GM12891 (cell line): ENCODE data around the gene PLLP.

Experiments
- POLR2A ChIP-seq: IDR thresholded peaks from 2 replicates; pipeline ENCODE4 v1.6.1; 2011; ENCODE audit warnings: low read depth, low read length, control low read depth
- POLR2AphosphoS5 ChIP-seq: IDR thresholded peaks from 2 replicates; pipeline ENCODE4 v1.6.1; 2011; ENCODE audit warnings: low read depth, low read length, control low read depth

DNA sequence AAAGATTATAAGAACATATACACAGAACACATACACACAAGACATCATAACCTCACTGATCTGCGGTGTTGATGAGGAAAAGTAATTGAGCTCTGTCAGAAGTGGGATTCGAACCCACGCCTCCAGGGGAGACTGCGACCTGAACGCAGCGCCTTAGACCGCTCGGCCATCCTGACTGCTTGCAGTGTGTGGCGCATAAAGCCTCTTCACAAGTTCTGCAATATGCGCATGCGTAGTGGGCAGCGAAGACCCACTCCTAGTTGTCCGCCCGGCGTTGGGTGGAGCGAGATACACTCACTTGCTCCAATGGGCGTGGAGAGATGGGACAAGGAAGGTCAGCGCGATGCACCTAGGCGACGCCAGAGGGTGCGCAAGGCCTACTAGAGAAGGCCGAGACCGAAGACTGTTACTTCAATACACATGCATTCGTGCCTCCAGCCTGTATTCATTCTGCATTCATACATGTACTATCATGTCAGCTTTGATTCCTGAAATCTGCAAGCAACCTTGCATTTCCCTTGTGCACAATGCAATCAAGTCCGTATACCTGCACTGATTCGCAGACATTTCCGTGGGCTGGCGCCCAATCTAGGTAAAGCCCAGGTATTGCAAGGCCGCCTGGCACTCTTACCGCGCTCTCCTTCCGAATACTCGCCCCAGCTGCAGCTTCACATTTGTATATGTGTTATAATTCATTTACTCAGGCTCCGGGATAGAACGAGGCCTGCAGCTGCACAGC lies 16.1 kb upstream of the PLLP start:
- TF ChIP-seq POLR2A (no peak), POLR2AphosphoS5 (no peak)
